RWPE2 (cell line): Measurements from ENCODE around the gene ANKRD30A.
"Not testable (repeated sequence)": the region's sequence is repeated elsewhere in the genome, so short reads cannot be mapped to it uniquely, and the experiment has no call there.

Source experiments
- ATAC-seq: fragments of 200-7000 bp; cut with Tn5 transposase; 3 replicates; pipeline ENCODE4 v1.9.1; 2021; ENCODE audit warnings: low read depth
- DNase-seq: peaks from one replicate; pipeline ENCODE4 v3.0.0-alpha.2; 2020; ENCODE audit warnings: low spot score
- H3K27ac ChIP-seq: fragments of 450-650 bp; 2 replicates; pipeline ENCODE4 v1.5.1; 2017; ENCODE audit warnings: mild to moderate bottlenecking; ENCODE audit not compliant: poor library complexity, severe bottlenecking
- H3K27me3 ChIP-seq: fragments of 250-450 bp; sonication (Bioruptor Pico); 2 replicates; pipeline ENCODE4 v1.5.1; 2021; ENCODE audit warnings: mild to moderate bottlenecking, moderate library complexity; ENCODE audit not compliant: insufficient read depth, poor library complexity, severe bottlenecking
- H3K36me3 ChIP-seq: fragments of 250-450 bp; sonication (Bioruptor Pico); 2 replicates; pipeline ENCODE4 v1.5.1; 2020; ENCODE audit warnings: low read depth, mild to moderate bottlenecking, moderate library complexity
- H3K4me1 ChIP-seq: fragments of 250-450 bp; sonication (Bioruptor Pico); 2 replicates; pipeline ENCODE4 v1.5.1; 2021; ENCODE audit warnings: mild to moderate bottlenecking, moderate library complexity; ENCODE audit not compliant: insufficient read depth, poor library complexity, severe bottlenecking
- H3K4me3 ChIP-seq: fragments of 250-450 bp; sonication (Bioruptor Pico); 2 replicates; pipeline ENCODE4 v1.5.1; 2021; ENCODE audit warnings: mild to moderate bottlenecking, moderate library complexity; ENCODE audit not compliant: severe bottlenecking
- H3K9me3 ChIP-seq: fragments of 250-450 bp; sonication (Bioruptor Pico); 2 replicates; pipeline ENCODE4 v1.5.1; 2021; ENCODE audit warnings: mild to moderate bottlenecking, moderate library complexity; ENCODE audit not compliant: severe bottlenecking
- TF ChIP-seq, protein P1 (sequence below): fragments of 450-650 bp; IDR thresholded peaks from one replicate; pipeline ENCODE4 v1.5.1; 2017; ENCODE audit warnings: mild to moderate bottlenecking, moderate library complexity; ENCODE audit not compliant: poor library complexity, severe bottlenecking

The ANKRD30A gene, protein sequence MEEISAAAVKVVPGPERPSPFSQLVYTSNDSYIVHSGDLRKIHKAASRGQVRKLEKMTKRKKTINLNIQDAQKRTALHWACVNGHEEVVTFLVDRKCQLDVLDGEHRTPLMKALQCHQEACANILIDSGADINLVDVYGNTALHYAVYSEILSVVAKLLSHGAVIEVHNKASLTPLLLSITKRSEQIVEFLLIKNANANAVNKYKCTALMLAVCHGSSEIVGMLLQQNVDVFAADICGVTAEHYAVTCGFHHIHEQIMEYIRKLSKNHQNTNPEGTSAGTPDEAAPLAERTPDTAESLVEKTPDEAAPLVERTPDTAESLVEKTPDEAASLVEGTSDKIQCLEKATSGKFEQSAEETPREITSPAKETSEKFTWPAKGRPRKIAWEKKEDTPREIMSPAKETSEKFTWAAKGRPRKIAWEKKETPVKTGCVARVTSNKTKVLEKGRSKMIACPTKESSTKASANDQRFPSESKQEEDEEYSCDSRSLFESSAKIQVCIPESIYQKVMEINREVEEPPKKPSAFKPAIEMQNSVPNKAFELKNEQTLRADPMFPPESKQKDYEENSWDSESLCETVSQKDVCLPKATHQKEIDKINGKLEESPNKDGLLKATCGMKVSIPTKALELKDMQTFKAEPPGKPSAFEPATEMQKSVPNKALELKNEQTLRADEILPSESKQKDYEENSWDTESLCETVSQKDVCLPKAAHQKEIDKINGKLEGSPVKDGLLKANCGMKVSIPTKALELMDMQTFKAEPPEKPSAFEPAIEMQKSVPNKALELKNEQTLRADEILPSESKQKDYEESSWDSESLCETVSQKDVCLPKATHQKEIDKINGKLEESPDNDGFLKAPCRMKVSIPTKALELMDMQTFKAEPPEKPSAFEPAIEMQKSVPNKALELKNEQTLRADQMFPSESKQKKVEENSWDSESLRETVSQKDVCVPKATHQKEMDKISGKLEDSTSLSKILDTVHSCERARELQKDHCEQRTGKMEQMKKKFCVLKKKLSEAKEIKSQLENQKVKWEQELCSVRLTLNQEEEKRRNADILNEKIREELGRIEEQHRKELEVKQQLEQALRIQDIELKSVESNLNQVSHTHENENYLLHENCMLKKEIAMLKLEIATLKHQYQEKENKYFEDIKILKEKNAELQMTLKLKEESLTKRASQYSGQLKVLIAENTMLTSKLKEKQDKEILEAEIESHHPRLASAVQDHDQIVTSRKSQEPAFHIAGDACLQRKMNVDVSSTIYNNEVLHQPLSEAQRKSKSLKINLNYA (N-terminal part only)

GRCh38 chr10:37125191-37125732 is at the start of gene ANKRD30A:
ANKRD30A (plus strand) TSS chr10:37125598; CDS start chr10:37125788, 190 bp downstream.
- no peaks in the 10 kb centered on the region for H3K27me3 ChIP-seq
- H3K27ac ChIP-seq = no peak within 1 kb of the TSS
- TF ChIP-seq, protein P1, sequence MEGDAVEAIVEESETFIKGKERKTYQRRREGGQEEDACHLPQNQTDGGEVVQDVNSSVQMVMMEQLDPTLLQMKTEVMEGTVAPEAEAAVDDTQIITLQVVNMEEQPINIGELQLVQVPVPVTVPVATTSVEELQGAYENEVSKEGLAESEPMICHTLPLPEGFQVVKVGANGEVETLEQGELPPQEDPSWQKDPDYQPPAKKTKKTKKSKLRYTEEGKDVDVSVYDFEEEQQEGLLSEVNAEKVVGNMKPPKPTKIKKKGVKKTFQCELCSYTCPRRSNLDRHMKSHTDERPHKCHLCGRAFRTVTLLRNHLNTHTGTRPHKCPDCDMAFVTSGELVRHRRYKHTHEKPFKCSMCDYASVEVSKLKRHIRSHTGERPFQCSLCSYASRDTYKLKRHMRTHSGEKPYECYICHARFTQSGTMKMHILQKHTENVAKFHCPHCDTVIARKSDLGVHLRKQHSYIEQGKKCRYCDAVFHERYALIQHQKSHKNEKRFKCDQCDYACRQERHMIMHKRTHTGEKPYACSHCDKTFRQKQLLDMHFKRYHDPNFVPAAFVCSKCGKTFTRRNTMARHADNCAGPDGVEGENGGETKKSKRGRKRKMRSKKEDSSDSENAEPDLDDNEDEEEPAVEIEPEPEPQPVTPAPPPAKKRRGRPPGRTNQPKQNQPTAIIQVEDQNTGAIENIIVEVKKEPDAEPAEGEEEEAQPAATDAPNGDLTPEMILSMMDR = no peak
- no peaks in the 10 kb centered on the region for H3K36me3 ChIP-seq
- ATAC-seq (no peak), DNase-seq (no peak)
- H3K9me3 ChIP-seq = no peaks in the 10 kb centered on the region
- no peaks in the 10 kb centered on the region for H3K4me1 ChIP-seq
- no peak within 1 kb of the TSS for H3K4me3 ChIP-seq

DNA sequence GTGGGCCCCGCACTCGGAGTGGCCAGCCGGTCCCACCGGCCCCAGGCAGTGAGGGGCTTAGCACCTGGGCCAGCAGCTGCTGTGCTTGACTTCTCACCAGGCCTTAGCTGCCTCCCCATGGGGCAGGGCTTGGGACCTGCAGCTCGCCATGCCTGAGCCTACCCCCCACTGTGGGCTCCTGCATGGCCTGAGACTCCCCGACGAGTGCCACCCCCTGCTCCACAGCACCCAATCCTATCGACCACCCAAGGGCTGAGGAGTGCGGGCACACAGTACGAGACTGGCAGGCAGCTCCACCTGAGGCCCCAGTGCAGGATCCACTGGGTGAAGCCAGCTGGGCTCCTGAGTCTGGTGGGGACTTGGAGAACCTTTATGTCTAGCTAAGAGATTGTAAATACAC is 49.3 kb upstream of the ANKRD30A start:
- not testable (repeated sequence) for H3K9me3 ChIP-seq, H3K27ac ChIP-seq

DNA sequence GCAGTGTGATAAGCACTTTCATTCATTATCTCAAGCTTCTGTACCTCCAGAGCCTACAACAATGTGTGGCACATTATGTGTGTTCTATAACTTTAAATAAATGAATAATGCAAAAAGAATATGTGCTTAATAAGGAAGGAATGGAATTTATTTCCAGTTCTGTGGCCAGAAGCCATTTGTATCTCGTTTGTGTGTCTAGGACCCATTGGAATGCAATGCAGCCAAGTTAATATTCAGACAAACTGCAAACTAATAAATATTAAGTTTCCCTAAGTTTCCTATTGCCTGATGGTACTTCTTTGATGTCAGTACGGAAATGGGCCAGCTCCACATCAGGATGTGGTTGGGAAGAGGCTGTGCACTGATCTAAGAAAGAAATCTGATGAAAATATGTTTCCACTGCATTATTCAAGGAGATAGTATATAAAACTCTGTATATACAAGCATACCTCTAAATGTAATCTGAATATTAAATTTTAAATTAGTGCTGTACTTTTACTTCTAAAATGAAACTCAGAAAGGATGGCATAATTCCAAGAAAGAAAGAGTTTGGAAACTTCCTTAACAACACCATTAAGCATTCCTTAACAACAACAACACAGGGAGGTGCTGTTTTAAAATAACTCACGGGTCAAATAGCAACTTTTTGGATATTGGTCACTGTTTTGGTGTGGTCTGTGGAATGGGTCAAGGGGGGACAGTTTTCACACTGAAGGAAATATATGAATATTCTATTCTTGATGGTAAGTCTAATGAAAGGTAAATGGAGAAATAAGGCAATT is 29.4 kb upstream of the ANKRD30A start:
- TF ChIP-seq, protein P1 = no peak

More for the DNA sequence above, 49.3 kb upstream of the ANKRD30A start:
- not testable (repeated sequence) for DNase-seq, H3K27me3 ChIP-seq, H3K4me1 ChIP-seq, H3K36me3 ChIP-seq, H3K4me3 ChIP-seq, ATAC-seq

DNA sequence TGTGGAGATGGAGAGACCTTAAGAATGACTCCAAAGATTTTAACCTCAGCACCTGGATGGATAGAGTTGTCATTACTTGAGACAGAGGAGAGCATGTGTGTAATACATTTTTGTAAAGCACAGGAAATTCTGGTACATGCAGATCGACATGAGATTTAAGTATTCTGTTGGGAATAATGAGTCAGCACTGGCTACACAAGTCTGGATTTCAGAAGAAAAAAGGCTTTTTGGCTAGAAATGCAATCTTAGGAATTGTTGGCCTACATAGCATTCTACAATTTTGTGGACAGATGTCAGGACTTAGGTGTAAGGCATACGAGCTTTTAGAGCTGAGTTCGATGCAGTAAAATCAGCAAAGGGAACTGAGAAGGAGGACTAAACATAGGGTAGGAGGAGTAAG is 24.1 kb upstream of the ANKRD30A start:
- no peak for DNase-seq
- ATAC-seq = no peak
- Histone ChIP-seq H3K27me3 (no peaks in the 10 kb centered on the region), H3K27ac (no peak overlapping the region), H3K4me3 (no peak overlapping the region), H3K9me3 (no peaks in the 10 kb centered on the region), H3K36me3 (no peaks in the 10 kb centered on the region), H3K4me1 (no peaks in the 10 kb centered on the region)
- TF ChIP-seq, protein P1 = no peak

More for the DNA sequence above, 29.4 kb upstream of the ANKRD30A start:
- Histone ChIP-seq H3K9me3 (no peaks in the 10 kb centered on the region), H3K4me3 (no peak overlapping the region), H3K36me3 (no peaks in the 10 kb centered on the region), H3K4me1 (no peaks in the 10 kb centered on the region), H3K27me3 (no peaks in the 10 kb centered on the region), H3K27ac (no peak overlapping the region)
- DNase-seq = no peak
- no peak for ATAC-seq
